Fibroblast of villous mesenchyme (primary cell): ENCODE results near the gene PAQR3. TPM values are rescaled to one million over a fixed set of nuclear protein-coding genes. Genes with fewer than 3 reads are reported as not detected.
A peak's percentile ranks its signal among the peaks of the same experiment; 100 is the strongest.

Experiments used
- DNase-seq: peaks from one replicate; pipeline ENCODE4 v3.0.0-alpha.2; 2010; ENCODE audit warnings: low read depth
- H3K4me3 ChIP-seq: 2 replicates; pipeline ENCODE4 v1.5.1; 2011; ENCODE audit warnings: low read depth, mild to moderate bottlenecking, low read length
- CTCF ChIP-seq: IDR thresholded peaks from 2 replicates; pipeline ENCODE4 v1.5.1; 2012; ENCODE audit warnings: low read depth, mild to moderate bottlenecking, low read length; ENCODE audit not compliant: insufficient read depth
- total RNA-seq: library from RNA; depleted of rRNA; stranded (reverse); fragments of >200 nt; gene quantifications from 2 replicates; pipeline ENCODE4 v1.2.3, GENCODE V29; 2012

PAQR3 gene
- total RNA-seq, 1 donor = 29.8 TPM

GRCh38 chr4:78962597-78963115, 23.4 kb upstream of the PAQR3 start:
- TF ChIP-seq CTCF = no peak
- H3K4me3 ChIP-seq = no peak overlapping the region
- DNase-seq = peak; percentile 40

- TF ChIP-seq CTCF = no peak
- H3K4me3 ChIP-seq = no peak overlapping the region
- DNase-seq = no peak
Measured at GRCh38 chr4:78960926-78961325, 21.7 kb upstream of the PAQR3 start.

GRCh38 chr4:78956975-78957374, 17.7 kb upstream of the PAQR3 start:
- H3K4me3 ChIP-seq = no peak overlapping the region
- TF ChIP-seq CTCF = no peak
- no peak for DNase-seq

- H3K4me3 ChIP-seq = no peak overlapping the region
- TF ChIP-seq CTCF = peak; percentile 56
- DNase-seq = no peak
Measured at GRCh38 chr4:78953769-78954666, 14.8 kb upstream of the PAQR3 start.

GRCh38 chr4:78953231-78953630, 14.0 kb upstream of the PAQR3 start:
- no peak for TF ChIP-seq CTCF
- DNase-seq = no peak
- no peak overlapping the region for H3K4me3 ChIP-seq

- peak; percentile 67 for TF ChIP-seq CTCF
- H3K4me3 ChIP-seq = no peak overlapping the region
- peak; percentile 55 for DNase-seq
Measured at GRCh38 chr4:78951862-78952472, 12.7 kb upstream of the PAQR3 start.
